CD4-positive, alpha-beta T cell treated with Interleukin-1 beta for 1 hour (primary cell): ENCODE data around the gene UBE2I.

Experiments
- DNase-seq, 2 donors: peaks; one replicate each; pipeline ENCODE4 v3.0.0-alpha.2; 2020 to 2022

The UBE2I gene

GRCh38 chr16:1344499-1344898 lies 35.1 kb downstream of the UBE2I start:
- DNase-seq: no peak

- DNase-seq: no peak
Measured at GRCh38 chr16:1345087-1345486, 35.7 kb downstream of the UBE2I start.

GRCh38 chr16:1345651-1346421 lies 36.4 kb downstream of the UBE2I start:
- DNase-seq: no peak

GRCh38 chr16:1346422-1347285 lies 37.2 kb downstream of the UBE2I start:
- no peak for DNase-seq

GRCh38 chr16:1347286-1347855 lies 37.9 kb downstream of the UBE2I start:
- no peak for DNase-seq

GRCh38 chr16:1347962-1348361 lies 38.5 kb downstream of the UBE2I start:
- no peak for DNase-seq

GRCh38 chr16:1348441-1348840 lies 39.0 kb downstream of the UBE2I start:
- DNase-seq: no peak

GRCh38 chr16:1348926-1349325 lies 39.5 kb downstream of the UBE2I start:
- no peak for DNase-seq

- no peak for DNase-seq
Measured at GRCh38 chr16:1349351-1349750, 39.9 kb downstream of the UBE2I start.

- DNase-seq: no peak
Measured at GRCh38 chr16:1349951-1350350, 40.5 kb downstream of the UBE2I start.

GRCh38 chr16:1350691-1351090 lies 41.3 kb downstream of the UBE2I start:
- no peak for DNase-seq

GRCh38 chr16:1351215-1351581 lies 41.8 kb downstream of the UBE2I start:
- no peak for DNase-seq

- DNase-seq: peak; percentile 89
Measured at GRCh38 chr16:1351582-1352362, 42.3 kb downstream of the UBE2I start, which contains the start of the genes GNPTG and TSR3. Gene GNPTG (plus strand): TSS chr16:1351931. CDS start chr16:1351966, 35 bp downstream. Gene TSR3 (minus strand): TSS chr16:1351878. CDS start chr16:1351804, 74 bp downstream.

- no peak for DNase-seq
Measured at GRCh38 chr16:1354815-1355540, 45.5 kb downstream of the UBE2I start.

- DNase-seq: no peak
Measured at GRCh38 chr16:1355591-1355990, 46.2 kb downstream of the UBE2I start.

GRCh38 chr16:1356061-1356900 lies 46.8 kb downstream of the UBE2I start:
- no peak for DNase-seq

- DNase-seq: no peak
Measured at GRCh38 chr16:1357906-1358566, 48.6 kb downstream of the UBE2I start.

GRCh38 chr16:1361685-1362360 lies 52.4 kb downstream of the UBE2I start:
- DNase-seq: no peak

GRCh38 chr16:1362807-1363206 lies 53.4 kb downstream of the UBE2I start:
- DNase-seq: no peak

GRCh38 chr16:1363501-1364041 lies 54.1 kb downstream of the UBE2I start:
- peak; percentile 70 to 73 for DNase-seq
